Measurements from ENCODE around the gene SUSD6. TPM values are rescaled to one million over a fixed set of nuclear protein-coding genes. Genes with fewer than 3 reads are reported as not detected.
A peak's percentile ranks its signal among the peaks of the same experiment; 100 is the strongest.

The SUSD6 gene
- total and polyA plus RNA-seq, 9 of the 15 experiments (the other 6 are each of a cell fraction or from before 2014, with no cell fraction given) = 2.9 to 20.7 (median 5.6) TPM

DNA sequence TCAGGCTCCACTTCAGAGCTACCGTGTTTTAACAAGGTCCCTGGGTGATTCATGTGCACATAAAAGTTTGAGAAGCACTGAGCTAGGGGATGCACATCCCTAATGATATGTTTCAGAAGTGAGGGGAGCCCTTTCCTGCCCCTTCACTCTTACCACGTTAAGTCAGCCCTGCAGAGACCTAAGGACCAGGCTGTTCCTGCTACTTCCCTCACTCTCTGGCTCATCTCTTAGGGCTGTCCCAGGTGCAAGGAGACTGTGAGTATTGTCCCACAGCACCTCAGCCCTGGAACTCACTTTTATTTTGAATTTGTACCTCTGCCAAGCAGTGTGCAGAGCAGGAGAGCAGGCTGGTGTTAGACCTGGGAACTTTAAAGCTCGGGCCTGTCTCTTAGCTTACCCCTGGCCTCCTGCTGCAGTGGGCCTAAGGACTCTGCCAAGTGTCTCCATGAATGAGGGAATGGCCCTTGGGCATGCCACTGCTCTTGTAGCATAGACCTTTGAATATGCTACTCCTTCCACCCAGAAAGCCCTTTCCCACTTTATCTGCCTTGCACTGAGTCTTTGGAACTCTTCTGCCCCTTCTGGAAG, 11.0 kb upstream of the SUSD6 start:
- TF ChIP-seq, protein P1, sequence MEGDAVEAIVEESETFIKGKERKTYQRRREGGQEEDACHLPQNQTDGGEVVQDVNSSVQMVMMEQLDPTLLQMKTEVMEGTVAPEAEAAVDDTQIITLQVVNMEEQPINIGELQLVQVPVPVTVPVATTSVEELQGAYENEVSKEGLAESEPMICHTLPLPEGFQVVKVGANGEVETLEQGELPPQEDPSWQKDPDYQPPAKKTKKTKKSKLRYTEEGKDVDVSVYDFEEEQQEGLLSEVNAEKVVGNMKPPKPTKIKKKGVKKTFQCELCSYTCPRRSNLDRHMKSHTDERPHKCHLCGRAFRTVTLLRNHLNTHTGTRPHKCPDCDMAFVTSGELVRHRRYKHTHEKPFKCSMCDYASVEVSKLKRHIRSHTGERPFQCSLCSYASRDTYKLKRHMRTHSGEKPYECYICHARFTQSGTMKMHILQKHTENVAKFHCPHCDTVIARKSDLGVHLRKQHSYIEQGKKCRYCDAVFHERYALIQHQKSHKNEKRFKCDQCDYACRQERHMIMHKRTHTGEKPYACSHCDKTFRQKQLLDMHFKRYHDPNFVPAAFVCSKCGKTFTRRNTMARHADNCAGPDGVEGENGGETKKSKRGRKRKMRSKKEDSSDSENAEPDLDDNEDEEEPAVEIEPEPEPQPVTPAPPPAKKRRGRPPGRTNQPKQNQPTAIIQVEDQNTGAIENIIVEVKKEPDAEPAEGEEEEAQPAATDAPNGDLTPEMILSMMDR (IDR thresholded peaks at IDR 0.05 in 2 of 3, conservative IDR thresholded peaks at IDR 0.05 in 1 of 3; ENCODE audit: insufficient read depth in 2 of 3, low read depth in 1 of 3, low read length in 3 of 3) = 0 out of 6 replicates have a peak, but pooled peaks of 2 of the 3 experiments have one; percentile 1 to 3
- TF ChIP-seq, protein P2, sequence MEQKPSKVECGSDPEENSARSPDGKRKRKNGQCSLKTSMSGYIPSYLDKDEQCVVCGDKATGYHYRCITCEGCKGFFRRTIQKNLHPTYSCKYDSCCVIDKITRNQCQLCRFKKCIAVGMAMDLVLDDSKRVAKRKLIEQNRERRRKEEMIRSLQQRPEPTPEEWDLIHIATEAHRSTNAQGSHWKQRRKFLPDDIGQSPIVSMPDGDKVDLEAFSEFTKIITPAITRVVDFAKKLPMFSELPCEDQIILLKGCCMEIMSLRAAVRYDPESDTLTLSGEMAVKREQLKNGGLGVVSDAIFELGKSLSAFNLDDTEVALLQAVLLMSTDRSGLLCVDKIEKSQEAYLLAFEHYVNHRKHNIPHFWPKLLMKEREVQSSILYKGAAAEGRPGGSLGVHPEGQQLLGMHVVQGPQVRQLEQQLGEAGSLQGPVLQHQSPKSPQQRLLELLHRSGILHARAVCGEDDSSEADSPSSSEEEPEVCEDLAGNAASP (IDR thresholded peaks at IDR 0.05) = no peak
- TF ChIP-seq SRSF3 (IDR thresholded peaks at IDR 0.05; ENCODE audit: insufficient read depth, low read length) = no peak
- TF ChIP-seq, protein P3, sequence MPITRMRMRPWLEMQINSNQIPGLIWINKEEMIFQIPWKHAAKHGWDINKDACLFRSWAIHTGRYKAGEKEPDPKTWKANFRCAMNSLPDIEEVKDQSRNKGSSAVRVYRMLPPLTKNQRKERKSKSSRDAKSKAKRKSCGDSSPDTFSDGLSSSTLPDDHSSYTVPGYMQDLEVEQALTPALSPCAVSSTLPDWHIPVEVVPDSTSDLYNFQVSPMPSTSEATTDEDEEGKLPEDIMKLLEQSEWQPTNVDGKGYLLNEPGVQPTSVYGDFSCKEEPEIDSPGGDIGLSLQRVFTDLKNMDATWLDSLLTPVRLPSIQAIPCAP (CRISPR knock-in tag; IDR thresholded peaks at IDR 0.05; ENCODE audit: borderline replicate concordance) = no peak
- TF ChIP-seq, protein P4, sequence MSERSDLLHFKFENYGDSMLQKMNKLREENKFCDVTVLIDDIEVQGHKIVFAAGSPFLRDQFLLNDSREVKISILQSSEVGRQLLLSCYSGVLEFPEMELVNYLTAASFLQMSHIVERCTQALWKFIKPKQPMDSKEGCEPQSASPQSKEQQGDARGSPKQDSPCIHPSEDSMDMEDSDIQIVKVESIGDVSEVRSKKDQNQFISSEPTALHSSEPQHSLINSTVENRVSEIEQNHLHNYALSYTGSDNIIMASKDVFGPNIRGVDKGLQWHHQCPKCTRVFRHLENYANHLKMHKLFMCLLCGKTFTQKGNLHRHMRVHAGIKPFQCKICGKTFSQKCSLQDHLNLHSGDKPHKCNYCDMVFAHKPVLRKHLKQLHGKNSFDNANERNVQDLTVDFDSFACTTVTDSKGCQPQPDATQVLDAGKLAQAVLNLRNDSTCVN (CRISPR knock-in tag; IDR thresholded peaks at IDR 0.05) = no peak
- no peak for TF ChIP-seq CC2D1A (IDR thresholded peaks at IDR 0.05)
- TF ChIP-seq TRIM24 (IDR thresholded peaks at IDR 0.05) = no peak
- no peak for TF ChIP-seq NFE2 (IDR thresholded peaks at IDR 0.05; ENCODE audit: low read depth)
- no peak overlapping the region for H3K4me3 ChIP-seq
- H3K4me2 ChIP-seq (ENCODE audit: insufficient read depth, low read length) = no peak overlapping the region
- H4K20me1 ChIP-seq (replicated peaks; ENCODE audit: control insufficient read depth, insufficient read depth, low read length) = no peaks in the 10 kb centered on the region
- H3K27me3 ChIP-seq (ENCODE audit: control insufficient read depth in 2 of 2, insufficient read depth in 2 of 2, low read length in 2 of 2) = no peaks in the 10 kb centered on the region
- no peak for FAIRE-seq
- peak; percentile 38; the same call in 1 of the 3 replicates for ATAC-seq
- 50% methylated on average over 3 of the region's 3 CpGs for WGBS (ENCODE audit: insufficient coverage, low coverage, missing lambda C conversion rate)
- no peaks in the 10 kb centered on the region for H3K36me3 ChIP-seq (ENCODE audit: control insufficient read depth, insufficient read depth, low read length)
- intact Hi-C loops (cut with micrococcal nuclease) = no loop called here
- no peak overlapping the region for H3K9ac ChIP-seq (ENCODE audit: insufficient read depth in 1 of 2, low read depth in 2 of 2, low read length in 2 of 2)
- H3K4me1 ChIP-seq (replicated peaks in 1 of 2; ENCODE audit: control insufficient read depth in 2 of 2, insufficient read depth in 2 of 2, low read length in 2 of 2) = no peaks in the 10 kb centered on the region; a peak in 1 of 5 replicates
- DNase-seq (ENCODE audit: extremely low read depth in 1 of 4, low spot score in 3 of 4) = no peak
- no peaks in the 10 kb centered on the region for H3K9me1 ChIP-seq (ENCODE audit: control insufficient read depth, insufficient read depth, low read length)
- no TSS peak for BruUV-seq (replicated peaks)
- in situ Hi-C loops (cut with MboI) = no loop called here
- H3K27ac ChIP-seq (ENCODE audit: extremely low read depth, low read depth, low read length) = no peak overlapping the region
- ChIA-PET POLR2A (interaction anchor here (0.6 to 1.2 kb wide), 4 partner anchors 45 to 265 kb away, joined by 3 read pairs; no protein-coding TSS in a partner anchor), CTCF (ENCODE audit: low intra/inter-chr PET ratio) (no interaction called here)
- no peaks in the 10 kb centered on the region for H3K9me3 ChIP-seq (replicated peaks; ENCODE audit: control insufficient read depth, insufficient read depth, low read depth, low read length)
- H2AFZ ChIP-seq (ENCODE audit: low read depth, low read length) = peak overlapping the region; percentile 24; the same call in 1 of the 2 replicates
- H3K79me2 ChIP-seq (ENCODE audit: control insufficient read depth, insufficient read depth, low read length) = no peaks in the 10 kb centered on the region
